ENCODE measurements around the gene TYW1. TPM values are rescaled to one million over a fixed set of nuclear protein-coding genes. Genes with fewer than 3 reads are reported as not detected.
"Not testable (repeated sequence)": the region's sequence is repeated elsewhere in the genome, so short reads cannot be mapped to it uniquely, and the experiment has no call there.

TYW1 gene
- polyA plus RNA-seq, 1 donor = 26.3 TPM

- not testable (repeated sequence) for DNase-seq
Observed at GRCh38 chr7:66989552-66989951, 7.1 kb upstream of the TYW1 start.

- DNase-seq = not testable (repeated sequence)
Observed at GRCh38 chr7:66994051-66994450, 2.6 kb upstream of the TYW1 start.

- peak; percentile 29 for DNase-seq
Observed at GRCh38 chr7:66994691-66995049, 2.0 kb upstream of the TYW1 start.

GRCh38 chr7:66995050-66995776 is 1.4 kb upstream of the TYW1 start, which contains the start of gene SBDS:
TSS of gene SBDS (minus strand) at chr7:66995586. CDS start at chr7:66995417, 169 bp downstream.
- peak; percentile 97 for DNase-seq

- DNase-seq = not testable (repeated sequence)
Observed at GRCh38 chr7:67000601-67001258, 4.1 kb downstream of the TYW1 start.

GRCh38 chr7:67004145-67004544 is 7.5 kb downstream of the TYW1 start:
- not testable (repeated sequence) for DNase-seq

- DNase-seq = no peak
Observed at GRCh38 chr7:67006965-67007364, 10.3 kb downstream of the TYW1 start.

- DNase-seq = no peak
Observed at GRCh38 chr7:67008260-67008659, 11.6 kb downstream of the TYW1 start.

- DNase-seq = not testable (repeated sequence)
Observed at GRCh38 chr7:67009677-67010076, 13.0 kb downstream of the TYW1 start.

GRCh38 chr7:67014076-67014622 is 17.5 kb downstream of the TYW1 start:
- DNase-seq = not testable (repeated sequence)

- not testable (repeated sequence) for DNase-seq
Observed at GRCh38 chr7:67017971-67018370, 21.3 kb downstream of the TYW1 start.

GRCh38 chr7:67018940-67019339 is 22.3 kb downstream of the TYW1 start:
- no peak for DNase-seq

GRCh38 chr7:67019562-67020390 is 23.1 kb downstream of the TYW1 start:
- DNase-seq = no peak

- no peak for DNase-seq
Observed at GRCh38 chr7:67021260-67021659, 24.6 kb downstream of the TYW1 start.

GRCh38 chr7:67022511-67022910 is 25.9 kb downstream of the TYW1 start:
- DNase-seq = no peak

GRCh38 chr7:67025459-67025858 is 28.8 kb downstream of the TYW1 start:
- DNase-seq = not testable (repeated sequence)

- not testable (repeated sequence) for DNase-seq
Observed at GRCh38 chr7:67031685-67032084, 35.1 kb downstream of the TYW1 start.

- DNase-seq = no peak
Observed at GRCh38 chr7:67033251-67033650, 36.6 kb downstream of the TYW1 start.

- DNase-seq = not testable (repeated sequence)
Observed at GRCh38 chr7:67036432-67037395, 40.1 kb downstream of the TYW1 start.

GRCh38 chr7:67040832-67041231 is 44.2 kb downstream of the TYW1 start:
- DNase-seq = not testable (repeated sequence)
